Astrocyte of the cerebellum (primary cell): ENCODE results near the gene ATF3.

Source experiments
- DNase-seq: peaks from one replicate; pipeline ENCODE4 v3.0.0-alpha.2; 2011; ENCODE audit warnings: low read depth
- H3K4me3 ChIP-seq: 2 replicates; pipeline ENCODE4 v1.5.1; 2011; ENCODE audit warnings: mild to moderate bottlenecking, low read depth, low read length, moderate library complexity
- in situ Hi-C: cut with HindIII; loops from 2 replicates; pipeline ENCODE4 v1.10.0; 2017; ENCODE audit warnings: low sequenced_read_pairs
- TF ChIP-seq, protein P1 (sequence below): IDR thresholded peaks from 2 replicates; pipeline ENCODE4 v1.5.1; 2012; ENCODE audit warnings: low read length, low read depth, moderate library complexity, mild to moderate bottlenecking; ENCODE audit errors: missing control alignments

ATF3 gene

DNA sequence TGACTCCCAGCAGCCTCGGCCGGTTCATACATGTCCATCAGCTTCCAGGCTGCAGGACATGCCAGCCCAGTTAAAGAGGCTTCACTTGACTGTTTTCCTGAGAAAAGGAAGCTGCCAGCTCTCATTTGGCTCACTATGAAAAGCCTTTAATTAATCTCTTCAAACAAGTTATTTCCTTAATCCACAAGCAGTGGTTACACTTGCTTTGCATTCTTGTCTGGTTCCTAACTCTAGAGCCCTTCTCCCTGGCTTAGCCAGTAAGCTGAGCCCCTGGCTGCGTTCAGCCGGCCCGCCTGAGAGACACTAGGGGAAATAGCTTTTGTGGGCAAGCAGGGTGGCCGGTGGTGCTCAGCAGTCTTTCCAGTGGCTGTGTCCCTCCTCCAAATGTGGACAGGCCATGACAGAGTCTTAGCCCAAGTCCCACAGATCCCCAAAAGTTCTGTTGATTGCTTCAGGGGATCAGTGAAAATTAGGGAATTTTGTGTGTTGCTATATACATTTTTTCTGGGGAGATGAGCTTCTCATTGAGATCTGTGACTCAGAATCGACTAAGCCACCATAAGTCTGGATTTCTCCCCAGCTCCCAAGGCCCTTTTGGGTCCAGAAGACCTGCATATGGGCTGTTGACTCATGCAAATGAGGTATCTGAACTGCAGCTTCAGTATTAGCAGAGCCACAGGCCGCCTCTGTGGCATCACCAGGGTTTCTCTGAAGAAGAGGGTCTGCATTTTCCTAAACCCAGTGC lies 10.1 kb downstream of the ATF3 start:
- no peak overlapping the region for H3K4me3 ChIP-seq
- DNase-seq: no peak
- TF ChIP-seq, protein P1, sequence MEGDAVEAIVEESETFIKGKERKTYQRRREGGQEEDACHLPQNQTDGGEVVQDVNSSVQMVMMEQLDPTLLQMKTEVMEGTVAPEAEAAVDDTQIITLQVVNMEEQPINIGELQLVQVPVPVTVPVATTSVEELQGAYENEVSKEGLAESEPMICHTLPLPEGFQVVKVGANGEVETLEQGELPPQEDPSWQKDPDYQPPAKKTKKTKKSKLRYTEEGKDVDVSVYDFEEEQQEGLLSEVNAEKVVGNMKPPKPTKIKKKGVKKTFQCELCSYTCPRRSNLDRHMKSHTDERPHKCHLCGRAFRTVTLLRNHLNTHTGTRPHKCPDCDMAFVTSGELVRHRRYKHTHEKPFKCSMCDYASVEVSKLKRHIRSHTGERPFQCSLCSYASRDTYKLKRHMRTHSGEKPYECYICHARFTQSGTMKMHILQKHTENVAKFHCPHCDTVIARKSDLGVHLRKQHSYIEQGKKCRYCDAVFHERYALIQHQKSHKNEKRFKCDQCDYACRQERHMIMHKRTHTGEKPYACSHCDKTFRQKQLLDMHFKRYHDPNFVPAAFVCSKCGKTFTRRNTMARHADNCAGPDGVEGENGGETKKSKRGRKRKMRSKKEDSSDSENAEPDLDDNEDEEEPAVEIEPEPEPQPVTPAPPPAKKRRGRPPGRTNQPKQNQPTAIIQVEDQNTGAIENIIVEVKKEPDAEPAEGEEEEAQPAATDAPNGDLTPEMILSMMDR: no peak
- in situ Hi-C loops: loop anchor here (10.0 kb wide), 1 partner anchor 166 kb away; no protein-coding TSS in a partner anchor

DNA sequence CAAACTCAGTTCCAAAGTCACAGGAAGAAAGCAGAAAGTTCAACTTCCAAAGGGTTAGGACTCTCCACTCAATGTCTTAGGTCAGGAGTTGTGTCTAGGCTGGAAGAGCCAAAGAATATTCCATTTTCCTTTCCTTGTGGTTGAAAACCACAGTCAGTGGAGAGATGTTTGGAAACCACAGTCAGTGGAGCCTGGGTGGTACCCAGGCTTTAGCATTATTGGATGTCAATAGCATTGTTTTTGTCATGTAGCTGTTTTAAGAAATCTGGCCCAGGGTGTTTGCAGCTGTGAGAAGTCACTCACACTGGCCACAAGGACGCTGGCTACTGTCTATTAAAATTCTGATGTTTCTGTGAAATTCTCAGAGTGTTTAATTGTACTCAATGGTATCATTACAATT lies 11.7 kb downstream of the ATF3 start:
- DNase-seq: no peak
- H3K4me3 ChIP-seq: no peak overlapping the region
- in situ Hi-C loops: loop anchor here (5.0 kb wide), 1 partner anchor 77 kb away; the partner anchor contains the start of gene BATF3
- TF ChIP-seq, protein P1: no peak

DNA sequence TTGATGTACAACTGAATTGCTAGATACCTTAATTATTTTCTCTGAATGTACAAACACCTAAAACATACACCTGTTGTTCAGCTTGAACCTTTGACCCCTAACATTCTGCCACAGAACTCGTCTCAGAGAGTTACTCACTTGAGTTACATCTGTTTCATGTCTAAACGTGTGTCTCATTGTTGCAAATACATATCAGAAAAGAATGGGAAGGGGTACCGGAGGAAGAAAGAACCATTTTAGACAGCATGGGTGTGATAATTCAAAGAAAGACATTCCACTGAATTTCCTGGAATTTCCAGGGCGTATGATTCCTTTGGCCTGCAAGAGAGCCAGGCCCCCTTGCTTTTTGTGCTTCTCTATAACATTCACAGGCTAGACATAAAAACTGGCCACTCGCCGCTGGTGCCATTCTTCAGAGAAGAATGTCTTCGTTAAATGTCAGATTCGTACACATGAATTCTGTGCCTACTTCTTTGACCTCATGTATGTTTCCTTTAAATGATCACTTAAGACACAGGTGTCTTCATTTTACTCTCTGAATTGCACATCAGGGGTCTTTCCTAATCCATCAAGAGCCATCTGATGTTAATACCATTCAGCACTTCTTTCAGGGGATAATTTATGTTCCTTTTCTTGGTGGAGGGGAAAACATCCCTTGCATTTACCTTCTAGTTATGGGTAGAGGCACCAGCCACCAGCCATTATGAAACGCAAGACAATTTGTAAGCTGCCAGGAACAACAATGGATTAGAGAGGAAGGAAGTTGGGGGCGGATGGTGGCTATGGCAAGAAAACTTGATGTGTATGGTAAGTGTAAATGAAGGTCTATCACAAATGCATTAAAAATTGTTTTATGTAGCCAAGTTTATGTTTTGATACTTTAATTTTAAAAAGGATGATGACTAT lies 12.7 kb downstream of the ATF3 start:
- in situ Hi-C loops: loop anchor here (5.0 kb wide), 1 partner anchor 76 kb away; the partner anchor contains the start of gene BATF3
- no peak overlapping the region for H3K4me3 ChIP-seq
- TF ChIP-seq, protein P1: no peak
- DNase-seq: no peak

DNA sequence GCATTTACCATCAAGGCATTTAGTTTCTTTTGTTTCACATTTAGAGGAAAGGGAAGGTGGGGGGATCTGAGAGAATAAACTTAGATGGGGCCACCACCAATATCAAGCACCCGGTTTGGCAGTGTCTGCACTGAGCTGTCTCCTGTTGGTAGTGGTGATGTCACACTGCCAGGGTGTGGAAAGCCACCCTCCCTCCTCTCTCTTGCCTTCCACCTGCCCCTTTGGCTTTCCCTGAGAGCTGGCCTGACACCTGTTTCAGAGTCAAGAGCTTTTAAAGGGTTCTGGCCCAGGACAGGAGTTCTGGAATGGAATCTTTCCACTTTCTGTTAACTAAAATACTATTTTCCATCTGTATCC lies 13.4 kb downstream of the ATF3 start:
- no peak overlapping the region for H3K4me3 ChIP-seq
- TF ChIP-seq, protein P1: no peak
- in situ Hi-C loops: loop anchor here (5.0 kb wide), 1 partner anchor 75 kb away; the partner anchor contains the start of gene BATF3
- no peak for DNase-seq

DNA sequence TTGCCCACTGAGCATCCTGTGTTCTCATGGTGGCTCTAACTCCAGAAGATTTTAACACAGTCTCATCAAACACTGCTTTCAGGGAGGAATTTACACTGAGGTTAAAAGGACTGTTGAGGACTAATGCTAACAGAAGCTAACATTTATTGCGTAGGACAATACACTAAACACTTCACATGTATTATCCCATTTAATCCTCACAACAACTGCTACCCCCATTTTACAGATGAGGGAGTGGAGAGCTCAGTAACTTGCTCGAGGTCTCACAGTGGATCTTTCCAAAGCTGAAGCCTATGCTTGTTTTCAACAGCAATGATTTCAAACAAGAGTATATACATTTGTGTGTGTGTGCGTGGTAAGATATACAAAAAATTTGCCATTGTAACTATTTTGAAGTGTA lies 13.9 kb downstream of the ATF3 start:
- no peak overlapping the region for H3K4me3 ChIP-seq
- in situ Hi-C loops: loop anchor here (5.0 kb wide), 1 partner anchor 75 kb away; the partner anchor contains the start of gene BATF3
- no peak for DNase-seq
- TF ChIP-seq, protein P1: no peak

DNA sequence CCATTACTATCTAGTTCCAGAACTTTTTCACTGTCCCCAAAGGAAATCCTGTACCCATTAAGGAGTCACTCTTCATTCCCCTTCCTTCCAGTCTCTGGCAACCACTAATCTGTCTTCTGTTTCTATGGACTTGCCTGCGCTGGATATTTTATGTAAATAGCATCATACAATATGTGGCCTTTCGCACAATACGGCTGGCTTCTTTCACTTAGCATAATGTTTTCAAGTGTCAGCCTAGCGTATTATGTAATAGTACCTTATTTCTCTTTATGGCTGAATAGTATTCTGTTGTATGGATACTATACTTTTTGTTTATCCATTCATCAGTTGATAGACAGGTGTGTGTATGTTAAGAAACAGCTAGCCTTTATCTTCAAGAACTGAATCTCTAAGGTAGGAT lies 14.3 kb downstream of the ATF3 start:
- no peak for DNase-seq
- TF ChIP-seq, protein P1: no peak
- no peak overlapping the region for H3K4me3 ChIP-seq
- in situ Hi-C loops: loop anchor here (5.0 kb wide), 1 partner anchor 74 kb away; the partner anchor contains the start of gene BATF3
